H9 (cell line): Measurements from ENCODE around the gene HS1BP3. TPM values are rescaled to one million over a fixed set of nuclear protein-coding genes. Genes with fewer than 3 reads are reported as not detected.

Experiments
- DNase-seq: peaks from one replicate; pipeline ENCODE4 v3.0.0-alpha.2; 2017
- H2AFZ ChIP-seq: one replicate; pipeline ENCODE4 v1.6.1; 2013; ENCODE audit warnings: mild to moderate bottlenecking, low read length, control low read depth, moderate library complexity
- H2AK5ac ChIP-seq: 2 replicates; pipeline ENCODE4 v1.6.1; 2013; ENCODE audit warnings: low read length, control low read depth, mixed read lengths; ENCODE audit not compliant: insufficient read length
- H2BK120ac ChIP-seq: one replicate; pipeline ENCODE4 v1.6.1; 2013; ENCODE audit warnings: low read depth, mild to moderate bottlenecking, low read length, control low read depth, inconsistent platforms; ENCODE audit not compliant: poor library complexity, severe bottlenecking
- H2BK12ac ChIP-seq: 2 replicates; pipeline ENCODE4 v1.6.1; 2013; ENCODE audit warnings: low read length, control low read depth, mixed read lengths, low read depth; ENCODE audit not compliant: insufficient read length
- H2BK15ac ChIP-seq: 2 replicates; pipeline ENCODE4 v1.6.1; 2013; ENCODE audit warnings: low read depth, low read length, control low read depth
- H2BK20ac ChIP-seq: one replicate; pipeline ENCODE4 v1.6.1; 2013; ENCODE audit warnings: low read depth, mild to moderate bottlenecking, low read length, control low read depth, inconsistent platforms; ENCODE audit not compliant: poor library complexity, severe bottlenecking
- H2BK5ac ChIP-seq: 2 replicates; pipeline ENCODE4 v1.6.1; 2013; ENCODE audit warnings: low read length, control low read depth, mixed read lengths; ENCODE audit not compliant: insufficient read length
- H3K14ac ChIP-seq: 2 replicates; pipeline ENCODE4 v1.6.1; 2013; ENCODE audit warnings: low read length, control low read depth; ENCODE audit not compliant: insufficient read depth
- H3K18ac ChIP-seq: 2 replicates; pipeline ENCODE4 v1.6.1; 2013; ENCODE audit warnings: low read depth, mild to moderate bottlenecking, mixed read lengths, low read length, control low read depth; ENCODE audit not compliant: insufficient read length
- H3K23ac ChIP-seq: 2 replicates; pipeline ENCODE4 v1.6.1; 2013; ENCODE audit warnings: low read length, control low read depth, mixed read lengths, low read depth; ENCODE audit not compliant: insufficient read length
- H3K23me2 ChIP-seq: 2 replicates; pipeline ENCODE4 v1.6.1; 2013; ENCODE audit warnings: low read depth, mild to moderate bottlenecking, mixed read lengths, low read length, control low read depth; ENCODE audit not compliant: insufficient read length, poor library complexity, severe bottlenecking
- H3K27ac ChIP-seq: 2 replicates; pipeline ENCODE4 v1.5.1; 2013; ENCODE audit warnings: low read length, control low read depth, mixed read lengths, low read depth; ENCODE audit not compliant: insufficient read length
- H3K27me3 ChIP-seq: 2 replicates; pipeline ENCODE4 v1.6.1; 2013; ENCODE audit warnings: low read length, control low read depth, inconsistent platforms; ENCODE audit not compliant: insufficient read depth
- H3K4ac ChIP-seq: 2 replicates; pipeline ENCODE4 v1.6.1; 2013; ENCODE audit warnings: low read depth, mild to moderate bottlenecking, control low read depth, inconsistent platforms, low read length, moderate library complexity
- H3K4me1 ChIP-seq: 2 replicates; pipeline ENCODE4 v1.6.1; 2013; ENCODE audit warnings: low read length, control low read depth, inconsistent platforms; ENCODE audit not compliant: insufficient read depth
- H3K4me2 ChIP-seq: 2 replicates; pipeline ENCODE4 v1.6.1; 2013; ENCODE audit warnings: low read length, control low read depth, mixed read lengths; ENCODE audit not compliant: insufficient read length, insufficient read depth
- H3K56ac ChIP-seq: 2 replicates; pipeline ENCODE4 v1.6.1; 2013; ENCODE audit warnings: low read depth, mild to moderate bottlenecking, mixed read lengths, low read length, control low read depth; ENCODE audit not compliant: insufficient read length
- H3K79me1 ChIP-seq: 2 replicates; pipeline ENCODE4 v1.6.1; 2013; ENCODE audit warnings: low read depth, mild to moderate bottlenecking, moderate library complexity, low read length, control low read depth, inconsistent platforms; ENCODE audit not compliant: insufficient read depth, poor library complexity, severe bottlenecking
- H3K79me2 ChIP-seq: 2 replicates; pipeline ENCODE4 v1.6.1; 2013; ENCODE audit warnings: low read length, control low read depth, inconsistent platforms; ENCODE audit not compliant: insufficient read depth
- H3K9ac ChIP-seq: 2 replicates; pipeline ENCODE4 v1.6.1; 2013; ENCODE audit warnings: low read length, control low read depth, mixed read lengths; ENCODE audit not compliant: insufficient read length; ENCODE audit errors: extremely low read depth
- H3K9me3 ChIP-seq: one replicate; pipeline ENCODE4 v1.6.1; 2013; ENCODE audit warnings: low read depth, low read length, inconsistent platforms; ENCODE audit not compliant: control insufficient read depth
- H3T11ph ChIP-seq: one replicate; pipeline ENCODE4 v1.6.1; 2013; ENCODE audit warnings: mild to moderate bottlenecking, low read length, control low read depth, inconsistent platforms
- H4K20me1 ChIP-seq: one replicate; pipeline ENCODE4 v1.6.1; 2013; ENCODE audit not compliant: control insufficient read depth, insufficient read length, insufficient read depth
- H4K5ac ChIP-seq: 2 replicates; pipeline ENCODE4 v1.6.1; 2013; ENCODE audit warnings: low read depth, mild to moderate bottlenecking, mixed read lengths, low read length, control low read depth; ENCODE audit not compliant: insufficient read length
- H4K8ac ChIP-seq: replicated peaks from 2 replicates; pipeline ENCODE4 v1.6.1; 2013; ENCODE audit warnings: low read length, control low read depth, mixed read lengths, low read depth; ENCODE audit not compliant: insufficient read length
- H4K91ac ChIP-seq: 2 replicates; pipeline ENCODE4 v1.6.1; 2013; ENCODE audit warnings: low read depth, mild to moderate bottlenecking, moderate library complexity, mixed read lengths, low read length, control low read depth; ENCODE audit not compliant: insufficient read length
- H3K27ac Mint-ChIP-seq, 3 experiments: 2 replicates in 2 of 3; 3 replicates in 1 of 3; pipeline ENCODE4 v1.8.0; 2020 to 2021; ENCODE audit warnings: mixed read lengths in 3 of 3, mild to moderate bottlenecking in 1 of 3, moderate library complexity in 1 of 3
- H3K27me3 Mint-ChIP-seq: 2 replicates; pipeline ENCODE4 v1.8.0; 2021; ENCODE audit warnings: low read depth, mild to moderate bottlenecking, moderate library complexity, mixed read lengths
- H3K36me3 Mint-ChIP-seq, 3 experiments: 2 replicates in 2 of 3; 3 replicates in 1 of 3; pipeline ENCODE4 v1.8.0; 2020 to 2021; ENCODE audit warnings: low read depth in 3 of 3, mixed read lengths in 3 of 3; ENCODE audit not compliant: insufficient read depth in 1 of 3
- H3K4me1 Mint-ChIP-seq, 2 experiments: 2 replicates each; pipeline ENCODE4 v1.8.0; 2020; ENCODE audit warnings: mixed read lengths in 2 of 2
- H3K4me3 Mint-ChIP-seq, 2 experiments: 2 replicates in 1 of 2; 3 replicates in 1 of 2; pipeline ENCODE4 v1.8.0; 2020 to 2021; ENCODE audit warnings: mild to moderate bottlenecking in 2 of 2, mixed read lengths in 2 of 2, moderate library complexity in 1 of 2
- H3K9me3 Mint-ChIP-seq, 2 experiments: 2 replicates in 1 of 2; 3 replicates in 1 of 2; pipeline ENCODE4 v1.8.0; 2020; ENCODE audit warnings: mild to moderate bottlenecking in 2 of 2, mixed read lengths in 2 of 2, moderate library complexity in 1 of 2
- WGBS: extraction: QIAGEN DNeasy Blood & Tissue Kit; methylation state at CpG from one replicate; pipeline ENCODE4 v1.1.7; 2013; ENCODE audit warnings: missing lambda C conversion rate, low lambda C conversion rate, mixed read lengths; ENCODE audit not compliant: insufficient read length; ENCODE audit errors: extremely low coverage; 5-methylcytosine and 5-hydroxymethylcytosine counted together
- total RNA-seq: library from RNA; stranded (reverse); gene quantifications from 2 replicates; pipeline ENCODE4 v1.2.1, GENCODE V29; 2021
- TF ChIP-seq, protein P1 (sequence below): fragments of 200-600 bp; sonication (generic); conservative IDR thresholded peaks from 3 replicates; pipeline ENCODE4 v1.8.0; 2021; ENCODE audit warnings: antibody characterized with exemption, mild to moderate bottlenecking

HS1BP3 gene
- total RNA-seq, 1 experiment from 2014 or later = 11.1 TPM

GRCh38 chr2:20623741-20624155, 27.1 kb downstream of the HS1BP3 start:
- Mint-ChIP-seq H3K27ac (no peak overlapping the region), H3K4me3 (no peak overlapping the region), H3K9me3 (no peaks in the 10 kb centered on the region), H3K36me3 (peaks cover 0 to 8% (median 6%) of the 10 kb centered on the region in 3 experiments; a peak in 3 of 7 replicates), H3K4me1 (peaks cover 9 to 16% of the 10 kb centered on the region in 2 experiments), H3K27me3 (no peaks in the 10 kb centered on the region; the same call in 1 of the 2 replicates)
- TF ChIP-seq, protein P1, sequence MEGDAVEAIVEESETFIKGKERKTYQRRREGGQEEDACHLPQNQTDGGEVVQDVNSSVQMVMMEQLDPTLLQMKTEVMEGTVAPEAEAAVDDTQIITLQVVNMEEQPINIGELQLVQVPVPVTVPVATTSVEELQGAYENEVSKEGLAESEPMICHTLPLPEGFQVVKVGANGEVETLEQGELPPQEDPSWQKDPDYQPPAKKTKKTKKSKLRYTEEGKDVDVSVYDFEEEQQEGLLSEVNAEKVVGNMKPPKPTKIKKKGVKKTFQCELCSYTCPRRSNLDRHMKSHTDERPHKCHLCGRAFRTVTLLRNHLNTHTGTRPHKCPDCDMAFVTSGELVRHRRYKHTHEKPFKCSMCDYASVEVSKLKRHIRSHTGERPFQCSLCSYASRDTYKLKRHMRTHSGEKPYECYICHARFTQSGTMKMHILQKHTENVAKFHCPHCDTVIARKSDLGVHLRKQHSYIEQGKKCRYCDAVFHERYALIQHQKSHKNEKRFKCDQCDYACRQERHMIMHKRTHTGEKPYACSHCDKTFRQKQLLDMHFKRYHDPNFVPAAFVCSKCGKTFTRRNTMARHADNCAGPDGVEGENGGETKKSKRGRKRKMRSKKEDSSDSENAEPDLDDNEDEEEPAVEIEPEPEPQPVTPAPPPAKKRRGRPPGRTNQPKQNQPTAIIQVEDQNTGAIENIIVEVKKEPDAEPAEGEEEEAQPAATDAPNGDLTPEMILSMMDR = no peak
- H4K5ac ChIP-seq = no peak overlapping the region
- H3K56ac ChIP-seq = no peak overlapping the region
- H3K79me1 ChIP-seq = no peaks in the 10 kb centered on the region
- WGBS = no CpG with 5 or more reads among the region's 7 CpGs
- H4K91ac ChIP-seq = no peak overlapping the region
- H3K18ac ChIP-seq = no peak overlapping the region
- no peak for DNase-seq
- no peak overlapping the region for H2AFZ ChIP-seq
- no peaks in the 10 kb centered on the region for H3K79me2 ChIP-seq
- H3K23ac ChIP-seq = no peak overlapping the region
- no peak overlapping the region for H3K4me2 ChIP-seq
- no peaks in the 10 kb centered on the region for H3K9me3 ChIP-seq
- H3K23me2 ChIP-seq = no peaks in the 10 kb centered on the region
- no peaks in the 10 kb centered on the region for H3K4me1 ChIP-seq
- H2BK5ac ChIP-seq = no peak overlapping the region
- H3K27ac ChIP-seq = no peak overlapping the region
- H2BK120ac ChIP-seq = no peak overlapping the region
- no peaks in the 10 kb centered on the region for H3K27me3 ChIP-seq
- H2BK15ac ChIP-seq = no peak overlapping the region
- H2AK5ac ChIP-seq = no peak overlapping the region
- no peak overlapping the region for H3K9ac ChIP-seq
- H4K20me1 ChIP-seq = no peaks in the 10 kb centered on the region
- no peak overlapping the region for H4K8ac ChIP-seq
- no peak overlapping the region for H2BK20ac ChIP-seq
- no peak overlapping the region for H2BK12ac ChIP-seq
- no peak overlapping the region for H3T11ph ChIP-seq
- no peak overlapping the region for H3K14ac ChIP-seq
- H3K4ac ChIP-seq = no peak overlapping the region
